Left renal cortex interstitium (tissue), 4 donors: Measurements from ENCODE around the gene GLCE. TPM values are rescaled to one million over a fixed set of nuclear protein-coding genes. Genes with fewer than 3 reads are reported as not detected.

Experiments
- DNase-seq, 4 donors: peaks; one replicate each; pipeline ENCODE4 v3.0.0-alpha.2; 2013; ENCODE audit warnings: low read depth in 4 of 4, low spot score in 2 of 4, missing footprints in 1 of 4
- polyA plus RNA-seq, 4 donors: library from polyadenylated mRNA; unstranded; fragments of 120-200 nt; gene quantifications; one replicate each; pipeline ENCODE4 v1.2.1, GENCODE V29; 2013; ENCODE audit not compliant: insufficient read length in 4 of 4

GLCE gene
- polyA plus RNA-seq, 4 donors = 38.9 to 49.9 (median 43.8) TPM

GRCh38 chr15:69314131-69314530 lies 153.7 kb downstream of the GLCE start:
- DNase-seq = no peak

GRCh38 chr15:69314736-69315135 lies 154.3 kb downstream of the GLCE start:
- no peak for DNase-seq

GRCh38 chr15:69315402-69316110 lies 155.1 kb downstream of the GLCE start:
- no peak for DNase-seq

- no peak for DNase-seq
Observed at GRCh38 chr15:69316291-69316690, 155.9 kb downstream of the GLCE start.

- no peak for DNase-seq
Observed at GRCh38 chr15:69317392-69317841, 157.0 kb downstream of the GLCE start.

- no peak for DNase-seq
Observed at GRCh38 chr15:69318033-69318432, 157.6 kb downstream of the GLCE start.

- no peak for DNase-seq
Observed at GRCh38 chr15:69319384-69320375, 159.2 kb downstream of the GLCE start.

GRCh38 chr15:69320977-69321554 lies 160.6 kb downstream of the GLCE start:
- no peak for DNase-seq

Other genes with a start within 250 kb of the GLCE start
- gene SPESP1, start 230.1 kb upstream of the GLCE start, polyA plus RNA-seq = 1 to 10 TPM; 4.5 to 5.6 (median 5.3) TPM
- 1 to 10 TPM in 2 of 4 donors, under 1 TPM in 2; 0.30 to 1.4 (median 0.78) TPM for gene NOX5, start 145.9 kb upstream of the GLCE start, polyA plus RNA-seq
- 10 to 100 TPM; 28.3 to 35.8 (median 33.6) TPM for gene PAQR5, start 138.3 kb downstream of the GLCE start, polyA plus RNA-seq